GM23338 (cell line): ENCODE data around the gene USP35.

Experiments used
- CREB1 ChIP-seq: fragments of 250-450 bp; sonication (Bioruptor Pico); IDR thresholded peaks from 2 replicates; pipeline ENCODE4 v1.5.0; 2020; ENCODE audit warnings: low read depth, mild to moderate bottlenecking, moderate library complexity
- CTCF ChIP-seq, 2 experiments: fragments of 200-600 bp in 1 of 2; sonication (generic) in 1 of 2; conservative IDR thresholded peaks; 2 replicates each; pipeline versions ENCODE4 v1.5.1 to v1.6.1; 2016 to 2017; ENCODE audit warnings: antibody characterized with exemption in 2 of 2, low read depth in 2 of 2, mild to moderate bottlenecking in 2 of 2, moderate library complexity in 1 of 2
- EZH2 ChIP-seq: fragments of 200-600 bp; sonication (generic); IDR thresholded peaks from one replicate; pipeline ENCODE4 v1.8.0; 2017; ENCODE audit warnings: antibody characterized with exemption, mild to moderate bottlenecking, low read depth; ENCODE audit not compliant: unreplicated experiment
- JUNB ChIP-seq: IDR thresholded peaks from one replicate; pipeline ENCODE4 v1.6.1; 2016; ENCODE audit warnings: antibody characterized with exemption; ENCODE audit not compliant: unreplicated experiment
- POLR2AphosphoS5 ChIP-seq: IDR thresholded peaks from 2 replicates; pipeline ENCODE4 v1.6.1; 2016; ENCODE audit warnings: antibody characterized with exemption, low read depth
- REST ChIP-seq: IDR thresholded peaks from one replicate; pipeline ENCODE4 v1.6.1; 2018; ENCODE audit warnings: antibody characterized with exemption; ENCODE audit not compliant: unreplicated experiment

DNA sequence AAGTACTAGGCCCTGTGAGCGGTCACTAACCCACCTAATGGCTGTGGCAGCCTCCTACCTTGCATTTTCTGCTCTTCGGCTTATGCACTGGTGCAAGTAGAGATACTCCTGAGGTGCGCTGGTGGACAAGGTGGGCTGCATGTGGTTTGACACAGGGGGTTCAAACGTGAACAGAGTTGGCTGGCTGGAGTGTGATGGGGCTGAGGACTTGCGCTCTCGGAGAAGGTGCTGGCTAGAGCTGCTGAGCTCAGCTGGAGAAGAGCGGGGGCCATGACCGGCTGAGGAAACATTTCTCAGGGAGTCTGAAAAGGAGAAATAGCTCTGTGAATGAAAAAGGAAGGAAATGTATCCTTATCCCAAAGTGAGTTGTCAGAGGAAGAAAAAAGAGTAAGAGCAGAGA is 61.4 kb downstream of the USP35 start:
- no peak for TF ChIP-seq CTCF (conservative IDR thresholded peaks at IDR 0.05; ENCODE audit: low read depth in 2 of 2)
- no peak for TF ChIP-seq EZH2
- no peak for TF ChIP-seq JUNB
- TF ChIP-seq POLR2AphosphoS5: no peak
- TF ChIP-seq REST: no peak
- TF ChIP-seq CREB1 (CRISPR knock-in tag): no peak
